ENCODE data around the gene AMACR.

DNA sequence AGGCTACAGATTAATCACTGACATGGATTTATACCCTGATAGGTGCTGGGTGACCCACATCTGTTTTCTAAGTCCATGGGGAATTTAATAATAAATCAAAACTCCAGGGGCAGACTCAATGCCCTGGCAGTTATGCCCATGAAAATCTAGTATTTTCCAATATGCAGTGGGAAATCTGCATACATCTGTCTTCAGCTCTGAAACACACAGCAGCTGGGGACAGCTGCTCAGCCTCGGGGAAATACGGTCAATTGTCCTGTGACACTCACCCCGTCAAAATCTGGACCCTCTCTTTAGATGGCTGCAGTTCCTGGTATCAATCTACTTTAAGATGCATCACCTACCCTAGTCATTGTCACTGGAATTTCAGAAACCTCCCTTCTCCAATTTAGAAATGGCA lies 47.8 kb upstream of the AMACR start:
- TF ChIP-seq, protein P1, sequence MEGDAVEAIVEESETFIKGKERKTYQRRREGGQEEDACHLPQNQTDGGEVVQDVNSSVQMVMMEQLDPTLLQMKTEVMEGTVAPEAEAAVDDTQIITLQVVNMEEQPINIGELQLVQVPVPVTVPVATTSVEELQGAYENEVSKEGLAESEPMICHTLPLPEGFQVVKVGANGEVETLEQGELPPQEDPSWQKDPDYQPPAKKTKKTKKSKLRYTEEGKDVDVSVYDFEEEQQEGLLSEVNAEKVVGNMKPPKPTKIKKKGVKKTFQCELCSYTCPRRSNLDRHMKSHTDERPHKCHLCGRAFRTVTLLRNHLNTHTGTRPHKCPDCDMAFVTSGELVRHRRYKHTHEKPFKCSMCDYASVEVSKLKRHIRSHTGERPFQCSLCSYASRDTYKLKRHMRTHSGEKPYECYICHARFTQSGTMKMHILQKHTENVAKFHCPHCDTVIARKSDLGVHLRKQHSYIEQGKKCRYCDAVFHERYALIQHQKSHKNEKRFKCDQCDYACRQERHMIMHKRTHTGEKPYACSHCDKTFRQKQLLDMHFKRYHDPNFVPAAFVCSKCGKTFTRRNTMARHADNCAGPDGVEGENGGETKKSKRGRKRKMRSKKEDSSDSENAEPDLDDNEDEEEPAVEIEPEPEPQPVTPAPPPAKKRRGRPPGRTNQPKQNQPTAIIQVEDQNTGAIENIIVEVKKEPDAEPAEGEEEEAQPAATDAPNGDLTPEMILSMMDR (IDR thresholded peaks at IDR 0.05; ENCODE audit: low read depth, low read length), result no peak
- no peak for TF ChIP-seq MAX (IDR thresholded peaks at IDR 0.05; ENCODE audit: low read depth, low read length)
- TF ChIP-seq POLR2A (IDR thresholded peaks at IDR 0.05; ENCODE audit: extremely low read depth, insufficient read length), result no peak
- no peak for TF ChIP-seq MYC (IDR thresholded peaks at IDR 0.05; ENCODE audit: low read depth, low read length)

Measured in NB4 (cell line).